GM18861 (cell line): Measurements from ENCODE around the gene KMT2B.
"Not testable (repeated sequence)": the region's sequence is repeated elsewhere in the genome, so short reads cannot be mapped to it uniquely, and the experiment has no call there.

Source experiments
- ATAC-seq: cut with Tn5 transposase; IDR thresholded peaks from one replicate; pipeline ENCODE4 v1.9.1; 2021; ENCODE audit not compliant: unreplicated experiment

KMT2B gene, protein sequence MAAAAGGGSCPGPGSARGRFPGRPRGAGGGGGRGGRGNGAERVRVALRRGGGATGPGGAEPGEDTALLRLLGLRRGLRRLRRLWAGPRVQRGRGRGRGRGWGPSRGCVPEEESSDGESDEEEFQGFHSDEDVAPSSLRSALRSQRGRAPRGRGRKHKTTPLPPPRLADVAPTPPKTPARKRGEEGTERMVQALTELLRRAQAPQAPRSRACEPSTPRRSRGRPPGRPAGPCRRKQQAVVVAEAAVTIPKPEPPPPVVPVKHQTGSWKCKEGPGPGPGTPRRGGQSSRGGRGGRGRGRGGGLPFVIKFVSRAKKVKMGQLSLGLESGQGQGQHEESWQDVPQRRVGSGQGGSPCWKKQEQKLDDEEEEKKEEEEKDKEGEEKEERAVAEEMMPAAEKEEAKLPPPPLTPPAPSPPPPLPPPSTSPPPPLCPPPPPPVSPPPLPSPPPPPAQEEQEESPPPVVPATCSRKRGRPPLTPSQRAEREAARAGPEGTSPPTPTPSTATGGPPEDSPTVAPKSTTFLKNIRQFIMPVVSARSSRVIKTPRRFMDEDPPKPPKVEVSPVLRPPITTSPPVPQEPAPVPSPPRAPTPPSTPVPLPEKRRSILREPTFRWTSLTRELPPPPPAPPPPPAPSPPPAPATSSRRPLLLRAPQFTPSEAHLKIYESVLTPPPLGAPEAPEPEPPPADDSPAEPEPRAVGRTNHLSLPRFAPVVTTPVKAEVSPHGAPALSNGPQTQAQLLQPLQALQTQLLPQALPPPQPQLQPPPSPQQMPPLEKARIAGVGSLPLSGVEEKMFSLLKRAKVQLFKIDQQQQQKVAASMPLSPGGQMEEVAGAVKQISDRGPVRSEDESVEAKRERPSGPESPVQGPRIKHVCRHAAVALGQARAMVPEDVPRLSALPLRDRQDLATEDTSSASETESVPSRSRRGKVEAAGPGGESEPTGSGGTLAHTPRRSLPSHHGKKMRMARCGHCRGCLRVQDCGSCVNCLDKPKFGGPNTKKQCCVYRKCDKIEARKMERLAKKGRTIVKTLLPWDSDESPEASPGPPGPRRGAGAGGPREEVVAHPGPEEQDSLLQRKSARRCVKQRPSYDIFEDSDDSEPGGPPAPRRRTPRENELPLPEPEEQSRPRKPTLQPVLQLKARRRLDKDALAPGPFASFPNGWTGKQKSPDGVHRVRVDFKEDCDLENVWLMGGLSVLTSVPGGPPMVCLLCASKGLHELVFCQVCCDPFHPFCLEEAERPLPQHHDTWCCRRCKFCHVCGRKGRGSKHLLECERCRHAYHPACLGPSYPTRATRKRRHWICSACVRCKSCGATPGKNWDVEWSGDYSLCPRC (N-terminal part only)

GRCh38 chr19:35717665-35718344 lies at the start of gene KMT2B:
KMT2B (plus strand) TSS chr19:35718003; CDS start chr19:35718019, 16 bp downstream.
- no peak for ATAC-seq

GRCh38 chr19:35669566-35669965 lies 48.2 kb upstream of the KMT2B start:
- no peak for ATAC-seq

- ATAC-seq: no peak
Measured at GRCh38 chr19:35669974-35670373, 47.8 kb upstream of the KMT2B start.

DNA sequence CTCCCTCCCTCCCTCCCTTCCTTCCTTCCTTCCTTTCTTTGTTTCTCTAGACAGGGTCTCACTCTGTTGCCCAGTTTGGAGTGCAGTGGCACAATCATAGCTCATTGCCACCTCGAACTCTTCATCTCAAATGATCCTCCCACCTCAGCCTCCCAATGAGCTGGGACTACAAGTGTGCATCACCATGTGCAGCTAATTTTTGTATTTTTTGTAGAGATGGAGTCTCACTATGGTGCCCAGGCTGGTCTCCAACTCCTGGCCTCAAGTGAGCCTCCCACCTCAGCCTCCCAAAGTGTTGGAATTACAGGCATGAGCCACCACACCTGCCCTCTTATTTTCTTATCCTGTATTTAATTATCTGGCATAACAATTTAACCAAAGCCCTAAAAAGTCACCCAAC lies 47.1 kb upstream of the KMT2B start:
- ATAC-seq: no peak

GRCh38 chr19:35671818-35672217 lies 46.0 kb upstream of the KMT2B start:
- ATAC-seq: no peak

DNA sequence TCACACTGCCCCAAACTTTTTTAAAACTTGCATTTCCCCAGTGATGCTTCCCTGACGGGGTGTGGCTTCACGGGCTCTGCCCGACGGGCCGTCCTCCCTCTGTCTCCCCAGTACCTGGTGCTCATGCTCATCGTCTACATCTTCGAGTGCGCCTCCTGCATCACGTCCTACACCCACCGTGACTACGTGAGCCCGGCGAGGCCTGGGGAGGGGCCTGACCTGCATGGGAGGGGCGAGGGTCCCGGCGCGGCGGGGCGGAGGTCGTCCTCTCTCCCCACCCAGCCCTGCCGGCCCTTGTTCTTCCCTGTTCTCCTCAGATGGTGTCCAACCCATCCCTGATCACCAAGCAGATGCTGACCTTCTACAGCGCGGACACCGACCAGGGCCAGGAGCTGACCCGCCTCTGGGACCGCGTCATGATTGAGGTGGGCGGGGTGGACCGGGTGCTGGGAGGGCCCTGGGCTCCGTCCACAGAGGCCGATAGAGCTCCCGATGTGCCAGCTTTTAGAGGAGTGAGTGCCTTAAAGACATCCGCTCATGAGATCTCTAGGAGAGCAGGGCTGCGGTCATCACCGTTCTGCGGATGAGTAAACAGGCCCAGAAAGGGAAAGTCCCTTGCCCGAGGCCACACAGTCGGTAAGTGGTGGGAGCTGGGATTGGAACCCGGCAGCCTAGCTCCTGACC lies 44.5 kb upstream of the KMT2B start:
- no peak for ATAC-seq

DNA sequence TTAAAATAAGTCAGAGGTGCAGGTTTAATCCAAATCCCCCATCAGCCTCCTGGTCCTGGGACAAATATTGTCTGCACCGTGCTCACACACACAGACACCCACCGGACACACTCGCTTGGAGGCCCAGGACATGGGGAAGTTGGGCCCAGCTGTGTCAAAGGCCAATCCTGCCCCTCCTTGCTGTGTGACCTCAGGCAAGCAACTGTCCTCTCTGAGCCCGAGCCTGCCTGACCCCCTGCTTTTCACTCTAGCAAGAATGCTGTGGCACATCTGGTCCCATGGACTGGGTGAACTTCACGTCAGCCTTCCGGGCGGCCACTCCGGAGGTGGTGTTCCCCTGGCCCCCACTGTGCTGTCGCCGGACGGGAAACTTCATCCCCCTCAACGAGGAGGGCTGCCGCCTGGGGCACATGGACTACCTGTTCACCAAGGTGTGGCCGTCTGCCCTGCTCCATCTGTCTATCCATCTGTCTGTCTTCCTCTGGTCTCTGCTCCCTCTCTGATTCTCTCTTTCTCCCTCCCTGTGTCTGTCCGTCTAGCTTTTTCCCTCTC lies 42.1 kb upstream of the KMT2B start:
- no peak for ATAC-seq

DNA sequence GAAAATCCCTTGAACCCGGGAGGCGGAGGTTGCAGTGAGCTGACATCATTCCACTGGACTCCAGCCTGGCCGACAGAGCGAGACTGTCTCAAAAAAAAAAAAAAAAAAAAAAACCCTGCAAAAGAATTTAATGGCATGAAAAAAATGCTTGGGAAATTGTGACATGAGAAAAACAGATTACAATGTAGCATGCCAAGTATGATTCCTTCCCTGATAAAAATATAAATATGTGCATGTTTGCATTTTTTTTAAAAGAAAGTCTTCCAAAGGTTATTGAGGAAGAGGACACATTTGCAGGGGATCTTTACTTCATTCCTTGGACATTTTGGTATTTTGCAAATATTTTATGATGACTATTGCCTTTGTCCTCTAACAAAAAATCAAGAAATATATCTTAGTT lies 28.0 kb upstream of the KMT2B start:
- no peak for ATAC-seq

GRCh38 chr19:35691106-35691505 lies 26.7 kb upstream of the KMT2B start:
- not testable (repeated sequence) for ATAC-seq

DNA sequence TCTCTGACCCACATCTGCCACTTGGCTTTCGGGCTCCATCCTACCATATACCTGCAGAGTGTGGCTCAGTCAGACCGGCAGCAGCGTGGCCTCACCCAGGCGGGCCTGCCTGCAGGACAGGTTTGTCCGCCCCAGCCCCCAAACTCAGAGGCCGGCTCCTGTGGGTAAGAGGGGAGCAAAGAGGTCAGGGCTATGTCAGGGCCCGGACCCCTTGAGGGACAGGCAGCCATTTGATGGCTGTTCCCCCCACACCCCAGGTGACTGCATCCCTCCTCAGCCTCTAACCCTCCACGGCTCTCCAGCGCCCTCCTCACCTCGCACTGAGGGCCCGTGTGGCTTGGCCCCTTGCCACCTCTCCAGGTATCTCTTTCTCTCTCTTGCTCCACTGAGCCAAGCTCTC lies 25.8 kb upstream of the KMT2B start:
- no peak for ATAC-seq

GRCh38 chr19:35693422-35693821 lies 24.4 kb upstream of the KMT2B start:
- no peak for ATAC-seq

DNA sequence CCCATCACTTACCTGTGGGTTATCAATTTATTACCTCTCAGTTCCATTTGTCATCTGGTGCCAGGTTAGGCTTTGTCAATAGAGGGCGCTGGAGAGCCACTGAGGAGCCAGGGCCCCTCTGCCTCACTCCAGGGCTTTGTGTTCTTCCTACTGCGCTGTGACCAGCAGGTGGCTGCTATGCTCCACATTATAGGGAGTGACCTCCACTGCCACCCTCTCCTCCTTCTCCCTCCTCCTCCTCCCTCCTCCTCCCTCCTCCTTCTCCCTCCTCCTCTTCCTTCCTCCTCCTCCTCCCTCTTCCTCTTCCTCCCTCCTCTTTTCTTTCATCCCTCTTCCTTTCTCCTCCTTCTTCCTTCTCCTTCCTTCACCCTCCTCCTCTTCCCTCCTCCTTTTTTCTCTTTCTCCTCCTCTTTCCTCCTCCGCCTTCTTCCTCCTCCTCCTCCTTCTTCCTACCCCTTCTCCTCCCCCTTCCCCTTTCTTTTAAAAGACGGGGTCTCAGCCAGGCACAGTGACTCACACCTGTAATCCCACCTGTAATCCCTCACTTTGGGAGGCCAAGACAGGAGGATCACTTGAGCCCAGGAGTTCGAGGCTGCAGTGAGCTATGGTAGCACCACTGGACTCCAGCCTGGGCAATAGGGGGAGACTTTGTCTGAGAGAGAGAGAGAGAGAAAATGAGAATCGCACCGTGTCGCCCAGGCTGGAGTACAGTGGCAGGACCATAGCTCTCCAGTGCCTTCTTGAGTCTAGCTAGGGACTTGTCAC lies 23.8 kb upstream of the KMT2B start:
- peak; percentile 69 for ATAC-seq

DNA sequence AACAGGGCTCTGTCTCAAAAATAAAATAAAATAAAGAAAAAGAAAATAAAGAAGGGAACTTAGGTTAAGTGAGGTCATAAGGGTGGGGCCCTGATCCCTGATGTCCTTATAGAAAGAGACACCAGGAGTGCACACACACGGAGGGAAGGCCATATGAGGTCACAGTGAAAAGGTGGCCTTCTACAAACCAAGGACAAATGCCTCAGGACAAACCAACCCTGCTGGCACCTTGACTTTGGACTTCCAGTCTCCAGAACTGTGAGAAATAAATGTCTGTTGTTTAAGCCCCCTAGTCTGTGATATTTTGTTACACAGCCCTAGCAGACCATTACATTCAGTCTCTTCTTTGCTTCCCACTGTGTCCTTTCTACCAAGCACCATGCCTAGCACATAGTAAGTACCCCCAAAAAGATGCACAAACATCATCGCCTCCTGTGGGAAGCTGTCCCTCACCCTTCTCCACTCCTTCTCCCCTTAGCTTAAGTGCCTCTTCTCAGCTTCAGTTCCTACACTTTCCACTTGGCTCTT lies 21.8 kb upstream of the KMT2B start:
- no peak for ATAC-seq

DNA sequence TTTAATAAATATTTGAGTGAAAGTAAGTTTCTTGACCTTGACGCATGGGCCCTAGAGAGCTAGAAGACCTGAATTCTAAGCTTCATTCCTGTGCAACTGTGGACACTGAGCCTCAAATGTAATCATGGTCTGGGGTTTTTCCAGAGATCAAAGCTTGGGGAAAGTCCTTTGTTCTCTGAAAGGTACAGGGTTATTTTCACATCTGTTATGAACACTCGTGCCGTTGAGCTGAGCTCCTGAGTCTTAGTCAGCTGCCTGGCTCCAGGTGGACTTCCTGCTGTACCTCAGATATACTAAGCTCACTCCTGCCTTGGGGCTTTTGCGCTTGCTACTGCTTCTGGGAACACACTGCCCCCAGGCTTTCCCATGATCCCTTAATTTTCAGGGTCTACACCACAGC lies 21.0 kb upstream of the KMT2B start:
- ATAC-seq: no peak

DNA sequence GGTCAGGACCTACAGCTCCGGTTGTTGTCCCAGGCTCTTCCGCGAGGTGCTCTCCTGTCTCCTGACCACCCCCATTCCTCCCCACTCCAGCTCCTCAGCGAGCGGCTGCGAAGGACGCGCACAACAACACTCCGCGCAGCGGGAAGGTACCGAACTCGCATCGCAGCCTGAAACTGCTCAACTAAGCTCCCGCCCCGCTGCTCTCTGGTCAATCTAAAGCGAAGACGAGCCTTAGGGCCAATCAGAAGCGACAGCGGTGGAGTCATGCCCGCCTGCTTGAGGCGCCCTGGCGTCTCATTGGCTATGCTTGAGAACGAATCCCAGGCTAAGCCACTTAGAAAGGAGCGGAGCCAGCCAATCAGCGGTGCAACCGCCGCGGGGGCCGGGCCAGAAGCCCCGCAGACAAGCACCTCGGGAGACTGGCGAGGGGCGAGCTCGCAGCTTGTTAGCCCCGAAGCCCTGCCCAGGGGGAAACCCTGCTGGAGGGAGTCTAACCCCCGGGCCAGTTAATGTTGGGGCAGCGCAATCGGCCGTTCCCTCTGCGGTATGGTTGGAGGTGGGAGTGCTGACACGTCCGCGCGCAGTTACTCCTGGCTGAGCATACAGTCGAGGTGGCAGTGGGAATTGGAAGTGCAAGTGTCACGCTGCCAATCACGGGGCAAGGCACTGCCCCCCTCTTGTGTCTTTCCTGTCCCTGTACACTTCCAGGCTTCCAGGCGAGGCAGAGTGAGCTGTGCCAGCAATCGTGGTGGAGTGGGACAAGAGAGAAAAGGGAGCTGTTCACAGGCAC lies 15.4 kb upstream of the KMT2B start:
- peak; percentile 95 for ATAC-seq

- no peak for ATAC-seq
Measured at GRCh38 chr19:35703343-35703742, 14.5 kb upstream of the KMT2B start.

GRCh38 chr19:35704218-35704617 lies 13.6 kb upstream of the KMT2B start, which contains the start of gene ZBTB32:
ZBTB32 (plus strand) TSS chr19:35704558; CDS start chr19:35714627, 10,069 bp downstream.
- ATAC-seq: no peak

GRCh38 chr19:35708391-35708790 lies 9.4 kb upstream of the KMT2B start:
- no peak for ATAC-seq
